ENCODE data around the gene KRT80. TPM values are rescaled to one million over a fixed set of nuclear protein-coding genes. Genes with fewer than 3 reads are reported as not detected.
A peak's percentile ranks its signal among the peaks of the same experiment; 100 is the strongest.
"Not testable (repeated sequence)": the region's sequence is repeated elsewhere in the genome, so short reads cannot be mapped to it uniquely, and the experiment has no call there.

The KRT80 gene
- 0.07 and 0.20 TPM in 2 replicates for total RNA-seq
- long read RNA-seq = 0 reads

GRCh38 chr12:52191841-52192791 lies at the start of gene KRT80:
Gene KRT80, minus strand, starts transcription at chr12:52192014. Its CDS starts 112 bp downstream, at chr12:52191902.
- no peak within 1 kb of the TSS for H3K4me3 Mint-ChIP-seq (ENCODE audit: low read depth)
- no peaks in the 10 kb centered on the region for H3K9me3 Mint-ChIP-seq (ENCODE audit: low read depth)
- no peaks in the 10 kb centered on the region for H3K4me1 Mint-ChIP-seq (ENCODE audit: low read depth)
- peak within 1 kb of the TSS; percentile 84 for H3K27ac Mint-ChIP-seq
- H3K27me3 Mint-ChIP-seq = peaks cover 19% of the 10 kb centered on the region
- no peak for DNase-seq (ENCODE audit: low spot score, unreplicated experiment)
- TF ChIP-seq CTCF (IDR thresholded peaks at IDR 0.05; ENCODE audit: unreplicated experiment) = no peak
- H3K36me3 Mint-ChIP-seq (ENCODE audit: insufficient read depth) = no peaks in the 10 kb centered on the region

- no peaks in the 10 kb centered on the region for H3K9me3 Mint-ChIP-seq (ENCODE audit: low read depth)
- no peak for DNase-seq (ENCODE audit: low spot score, unreplicated experiment)
- peaks cover 21% of the 10 kb centered on the region for H3K27me3 Mint-ChIP-seq
- no peak overlapping the region for H3K27ac Mint-ChIP-seq
- no peak overlapping the region for H3K4me3 Mint-ChIP-seq (ENCODE audit: low read depth)
- H3K36me3 Mint-ChIP-seq (ENCODE audit: insufficient read depth) = no peaks in the 10 kb centered on the region
- H3K4me1 Mint-ChIP-seq (ENCODE audit: low read depth) = peaks cover 30% of the 10 kb centered on the region
- no peak for TF ChIP-seq CTCF (IDR thresholded peaks at IDR 0.05; ENCODE audit: unreplicated experiment)
Measured at GRCh38 chr12:52241205-52241842, 49.5 kb upstream of the KRT80 start.

DNA sequence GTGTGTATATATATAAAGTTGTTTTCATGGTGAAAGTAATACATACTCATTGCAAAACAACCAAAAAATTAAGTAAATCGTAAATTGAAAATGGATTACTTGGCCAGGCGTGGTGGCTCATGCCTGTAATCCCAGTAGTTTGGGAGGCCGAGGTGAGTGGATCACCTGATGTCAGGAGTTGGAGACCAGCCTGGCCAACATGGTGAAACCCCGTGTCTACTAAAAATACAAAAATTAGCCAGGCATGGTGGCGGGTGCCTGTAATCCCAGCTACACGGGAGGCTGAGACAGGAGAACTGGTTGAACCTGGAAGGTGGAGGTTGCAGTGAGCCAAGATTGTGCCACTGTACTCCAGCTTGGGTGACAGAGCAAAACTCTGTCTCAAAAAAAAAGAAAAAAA lies 48.4 kb upstream of the KRT80 start:
- not testable (repeated sequence) for H3K27ac Mint-ChIP-seq; H3K9me3 Mint-ChIP-seq (ENCODE audit: low read depth); H3K4me3 Mint-ChIP-seq (ENCODE audit: low read depth); H3K36me3 Mint-ChIP-seq (ENCODE audit: insufficient read depth); DNase-seq (ENCODE audit: low spot score, unreplicated experiment)
- peaks cover 29% of the 10 kb centered on the region for H3K4me1 Mint-ChIP-seq (ENCODE audit: low read depth)
- peaks cover 18% of the 10 kb centered on the region for H3K27me3 Mint-ChIP-seq

DNA sequence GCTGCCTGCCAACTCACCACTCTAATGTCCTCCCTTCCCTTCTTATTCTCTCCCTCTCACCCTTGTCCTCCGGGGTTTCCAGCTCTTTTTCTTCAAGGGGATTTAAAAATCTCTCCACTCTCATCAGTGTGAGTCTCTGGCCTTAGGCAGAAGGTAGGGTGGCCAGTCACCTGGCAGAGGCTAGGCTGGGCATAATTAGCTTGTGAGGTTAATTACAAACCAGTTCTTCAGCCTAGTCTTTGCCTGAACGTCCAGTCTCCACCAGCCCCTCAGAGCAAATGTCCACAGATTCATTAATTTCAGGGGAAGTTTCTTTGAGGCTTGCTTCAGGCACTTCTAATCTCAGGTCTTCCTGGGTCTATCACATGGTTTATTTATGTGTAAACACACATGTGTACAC lies 48.0 kb upstream of the KRT80 start:
- Mint-ChIP-seq H3K27ac (no peak overlapping the region), H3K4me3 (ENCODE audit: low read depth) (no peak overlapping the region), H3K9me3 (ENCODE audit: low read depth) (no peaks in the 10 kb centered on the region), H3K4me1 (ENCODE audit: low read depth) (peaks cover 29% of the 10 kb centered on the region), H3K36me3 (ENCODE audit: insufficient read depth) (no peaks in the 10 kb centered on the region), H3K27me3 (peaks cover 18% of the 10 kb centered on the region)
- no peak for TF ChIP-seq CTCF (IDR thresholded peaks at IDR 0.05; ENCODE audit: unreplicated experiment)
- DNase-seq (ENCODE audit: low spot score, unreplicated experiment) = no peak

DNA sequence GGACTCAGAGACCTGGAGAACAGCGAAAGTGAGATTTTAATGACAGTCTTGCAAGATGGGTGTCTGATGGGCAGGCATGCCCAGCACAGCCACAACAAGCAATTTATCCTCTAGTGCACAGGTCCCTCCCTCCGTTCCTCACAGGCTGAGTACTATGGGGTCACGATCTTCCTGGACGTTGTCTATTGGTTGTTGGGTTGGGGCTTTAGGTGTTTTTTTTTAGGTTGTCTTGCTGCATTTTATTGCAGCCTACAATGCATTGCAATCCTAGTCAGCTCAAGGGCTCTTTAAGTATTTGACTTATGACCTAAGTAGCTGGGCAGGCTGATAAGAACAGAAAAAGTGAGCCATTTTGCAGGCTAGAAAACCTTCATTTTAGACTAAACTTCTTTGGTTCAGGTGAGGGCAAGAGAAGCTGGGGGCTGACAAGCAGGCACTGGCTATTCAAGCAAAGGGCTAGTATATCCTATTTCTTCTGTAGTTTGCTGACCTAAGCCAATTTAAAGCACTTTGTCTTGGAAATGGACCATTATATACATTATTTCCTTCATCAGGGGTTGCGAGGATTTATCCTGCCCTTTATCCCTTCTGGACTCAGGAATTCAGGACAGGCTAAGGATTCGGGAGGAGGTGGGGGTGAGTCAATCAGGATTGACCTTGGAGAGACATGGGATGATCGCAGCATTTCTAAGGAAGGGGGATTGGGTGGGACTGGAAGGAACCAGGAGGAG lies 47.3 kb upstream of the KRT80 start:
- no peak overlapping the region for H3K4me3 Mint-ChIP-seq (ENCODE audit: low read depth)
- H3K27me3 Mint-ChIP-seq = peaks cover 19% of the 10 kb centered on the region
- no peak for DNase-seq (ENCODE audit: low spot score, unreplicated experiment)
- H3K4me1 Mint-ChIP-seq (ENCODE audit: low read depth) = peaks cover 26% of the 10 kb centered on the region
- no peaks in the 10 kb centered on the region for H3K9me3 Mint-ChIP-seq (ENCODE audit: low read depth)
- no peak for TF ChIP-seq CTCF (IDR thresholded peaks at IDR 0.05; ENCODE audit: unreplicated experiment)
- peak overlapping the region; percentile 12 for H3K27ac Mint-ChIP-seq
- H3K36me3 Mint-ChIP-seq (ENCODE audit: insufficient read depth) = no peaks in the 10 kb centered on the region
